Hepatocyte (in vitro differentiated cells): Measurements from ENCODE around the gene PRR36.

Experiments used
- EZH2 ChIP-seq: fragments of 200-600 bp; sonication (generic); IDR thresholded peaks from 2 replicates; pipeline ENCODE4 v1.6.1; 2016; ENCODE audit warnings: antibody characterized with exemption, mild to moderate bottlenecking, borderline replicate concordance
- TF ChIP-seq, protein P1 (sequence below): fragments of 200-600 bp; sonication (generic); IDR thresholded peaks from 2 replicates; pipeline ENCODE4 v1.5.1; 2016; ENCODE audit warnings: antibody characterized with exemption, mild to moderate bottlenecking; ENCODE audit not compliant: poor library complexity

DNA sequence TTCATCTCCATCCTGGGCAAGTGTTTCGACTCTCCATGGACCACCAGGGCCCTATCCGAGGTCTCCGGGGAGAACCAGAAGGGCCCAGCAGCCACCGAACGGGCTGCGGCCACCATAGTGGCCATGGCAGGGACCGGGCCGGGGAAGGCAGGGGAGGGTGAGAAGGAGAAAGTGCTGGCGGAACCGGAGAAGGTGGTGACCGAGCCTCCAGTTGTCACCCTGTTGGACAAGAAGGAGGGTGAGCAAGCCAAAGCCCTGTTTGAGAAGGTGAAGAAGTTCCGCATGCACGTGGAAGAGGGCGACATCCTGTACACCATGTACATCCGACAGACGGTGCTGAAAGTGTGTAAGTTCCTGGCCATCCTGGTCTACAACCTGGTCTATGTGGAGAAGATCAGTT lies 24.8 kb upstream of the PRR36 start:
- no peak for TF ChIP-seq EZH2
- TF ChIP-seq, protein P1, sequence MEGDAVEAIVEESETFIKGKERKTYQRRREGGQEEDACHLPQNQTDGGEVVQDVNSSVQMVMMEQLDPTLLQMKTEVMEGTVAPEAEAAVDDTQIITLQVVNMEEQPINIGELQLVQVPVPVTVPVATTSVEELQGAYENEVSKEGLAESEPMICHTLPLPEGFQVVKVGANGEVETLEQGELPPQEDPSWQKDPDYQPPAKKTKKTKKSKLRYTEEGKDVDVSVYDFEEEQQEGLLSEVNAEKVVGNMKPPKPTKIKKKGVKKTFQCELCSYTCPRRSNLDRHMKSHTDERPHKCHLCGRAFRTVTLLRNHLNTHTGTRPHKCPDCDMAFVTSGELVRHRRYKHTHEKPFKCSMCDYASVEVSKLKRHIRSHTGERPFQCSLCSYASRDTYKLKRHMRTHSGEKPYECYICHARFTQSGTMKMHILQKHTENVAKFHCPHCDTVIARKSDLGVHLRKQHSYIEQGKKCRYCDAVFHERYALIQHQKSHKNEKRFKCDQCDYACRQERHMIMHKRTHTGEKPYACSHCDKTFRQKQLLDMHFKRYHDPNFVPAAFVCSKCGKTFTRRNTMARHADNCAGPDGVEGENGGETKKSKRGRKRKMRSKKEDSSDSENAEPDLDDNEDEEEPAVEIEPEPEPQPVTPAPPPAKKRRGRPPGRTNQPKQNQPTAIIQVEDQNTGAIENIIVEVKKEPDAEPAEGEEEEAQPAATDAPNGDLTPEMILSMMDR, result no peak
